H9 (cell line): ENCODE data around the gene ADARB2. TPM values are rescaled to one million over a fixed set of nuclear protein-coding genes. Genes with fewer than 3 reads are reported as not detected.

Experiments
- DNase-seq: peaks from one replicate; pipeline ENCODE4 v3.0.0-alpha.2; 2017
- H2AFZ ChIP-seq: one replicate; pipeline ENCODE4 v1.6.1; 2013; ENCODE audit warnings: mild to moderate bottlenecking, low read length, control low read depth, moderate library complexity
- H2AK5ac ChIP-seq: 2 replicates; pipeline ENCODE4 v1.6.1; 2013; ENCODE audit warnings: low read length, control low read depth, mixed read lengths; ENCODE audit not compliant: insufficient read length
- H2BK120ac ChIP-seq: one replicate; pipeline ENCODE4 v1.6.1; 2013; ENCODE audit warnings: low read depth, mild to moderate bottlenecking, low read length, control low read depth, inconsistent platforms; ENCODE audit not compliant: poor library complexity, severe bottlenecking
- H2BK12ac ChIP-seq: 2 replicates; pipeline ENCODE4 v1.6.1; 2013; ENCODE audit warnings: low read length, control low read depth, mixed read lengths, low read depth; ENCODE audit not compliant: insufficient read length
- H2BK15ac ChIP-seq: 2 replicates; pipeline ENCODE4 v1.6.1; 2013; ENCODE audit warnings: low read depth, low read length, control low read depth
- H2BK20ac ChIP-seq: one replicate; pipeline ENCODE4 v1.6.1; 2013; ENCODE audit warnings: low read depth, mild to moderate bottlenecking, low read length, control low read depth, inconsistent platforms; ENCODE audit not compliant: poor library complexity, severe bottlenecking
- H2BK5ac ChIP-seq: 2 replicates; pipeline ENCODE4 v1.6.1; 2013; ENCODE audit warnings: low read length, control low read depth, mixed read lengths; ENCODE audit not compliant: insufficient read length
- H3K14ac ChIP-seq: 2 replicates; pipeline ENCODE4 v1.6.1; 2013; ENCODE audit warnings: low read length, control low read depth; ENCODE audit not compliant: insufficient read depth
- H3K18ac ChIP-seq: 2 replicates; pipeline ENCODE4 v1.6.1; 2013; ENCODE audit warnings: low read depth, mild to moderate bottlenecking, mixed read lengths, low read length, control low read depth; ENCODE audit not compliant: insufficient read length
- H3K23ac ChIP-seq: 2 replicates; pipeline ENCODE4 v1.6.1; 2013; ENCODE audit warnings: low read length, control low read depth, mixed read lengths, low read depth; ENCODE audit not compliant: insufficient read length
- H3K23me2 ChIP-seq: 2 replicates; pipeline ENCODE4 v1.6.1; 2013; ENCODE audit warnings: low read depth, mild to moderate bottlenecking, mixed read lengths, low read length, control low read depth; ENCODE audit not compliant: insufficient read length, poor library complexity, severe bottlenecking
- H3K27ac ChIP-seq: 2 replicates; pipeline ENCODE4 v1.5.1; 2013; ENCODE audit warnings: low read length, control low read depth, mixed read lengths, low read depth; ENCODE audit not compliant: insufficient read length
- H3K27me3 ChIP-seq: 2 replicates; pipeline ENCODE4 v1.6.1; 2013; ENCODE audit warnings: low read length, control low read depth, inconsistent platforms; ENCODE audit not compliant: insufficient read depth
- H3K4ac ChIP-seq: 2 replicates; pipeline ENCODE4 v1.6.1; 2013; ENCODE audit warnings: low read depth, mild to moderate bottlenecking, control low read depth, inconsistent platforms, low read length, moderate library complexity
- H3K4me1 ChIP-seq: 2 replicates; pipeline ENCODE4 v1.6.1; 2013; ENCODE audit warnings: low read length, control low read depth, inconsistent platforms; ENCODE audit not compliant: insufficient read depth
- H3K4me2 ChIP-seq: 2 replicates; pipeline ENCODE4 v1.6.1; 2013; ENCODE audit warnings: low read length, control low read depth, mixed read lengths; ENCODE audit not compliant: insufficient read length, insufficient read depth
- H3K56ac ChIP-seq: 2 replicates; pipeline ENCODE4 v1.6.1; 2013; ENCODE audit warnings: low read depth, mild to moderate bottlenecking, mixed read lengths, low read length, control low read depth; ENCODE audit not compliant: insufficient read length
- H3K79me1 ChIP-seq: 2 replicates; pipeline ENCODE4 v1.6.1; 2013; ENCODE audit warnings: low read depth, mild to moderate bottlenecking, moderate library complexity, low read length, control low read depth, inconsistent platforms; ENCODE audit not compliant: insufficient read depth, poor library complexity, severe bottlenecking
- H3K79me2 ChIP-seq: 2 replicates; pipeline ENCODE4 v1.6.1; 2013; ENCODE audit warnings: low read length, control low read depth, inconsistent platforms; ENCODE audit not compliant: insufficient read depth
- H3K9ac ChIP-seq: 2 replicates; pipeline ENCODE4 v1.6.1; 2013; ENCODE audit warnings: low read length, control low read depth, mixed read lengths; ENCODE audit not compliant: insufficient read length; ENCODE audit errors: extremely low read depth
- H3K9me3 ChIP-seq: one replicate; pipeline ENCODE4 v1.6.1; 2013; ENCODE audit warnings: low read depth, low read length, inconsistent platforms; ENCODE audit not compliant: control insufficient read depth
- H3T11ph ChIP-seq: one replicate; pipeline ENCODE4 v1.6.1; 2013; ENCODE audit warnings: mild to moderate bottlenecking, low read length, control low read depth, inconsistent platforms
- H4K20me1 ChIP-seq: one replicate; pipeline ENCODE4 v1.6.1; 2013; ENCODE audit not compliant: control insufficient read depth, insufficient read length, insufficient read depth
- H4K5ac ChIP-seq: 2 replicates; pipeline ENCODE4 v1.6.1; 2013; ENCODE audit warnings: low read depth, mild to moderate bottlenecking, mixed read lengths, low read length, control low read depth; ENCODE audit not compliant: insufficient read length
- H4K8ac ChIP-seq: replicated peaks from 2 replicates; pipeline ENCODE4 v1.6.1; 2013; ENCODE audit warnings: low read length, control low read depth, mixed read lengths, low read depth; ENCODE audit not compliant: insufficient read length
- H4K91ac ChIP-seq: 2 replicates; pipeline ENCODE4 v1.6.1; 2013; ENCODE audit warnings: low read depth, mild to moderate bottlenecking, moderate library complexity, mixed read lengths, low read length, control low read depth; ENCODE audit not compliant: insufficient read length
- H3K27ac Mint-ChIP-seq, 3 experiments: 2 replicates in 2 of 3; 3 replicates in 1 of 3; pipeline ENCODE4 v1.8.0; 2020 to 2021; ENCODE audit warnings: mixed read lengths in 3 of 3, mild to moderate bottlenecking in 1 of 3, moderate library complexity in 1 of 3
- H3K27me3 Mint-ChIP-seq: 2 replicates; pipeline ENCODE4 v1.8.0; 2021; ENCODE audit warnings: low read depth, mild to moderate bottlenecking, moderate library complexity, mixed read lengths
- H3K36me3 Mint-ChIP-seq, 3 experiments: 2 replicates in 2 of 3; 3 replicates in 1 of 3; pipeline ENCODE4 v1.8.0; 2020 to 2021; ENCODE audit warnings: low read depth in 3 of 3, mixed read lengths in 3 of 3; ENCODE audit not compliant: insufficient read depth in 1 of 3
- H3K4me1 Mint-ChIP-seq, 2 experiments: 2 replicates each; pipeline ENCODE4 v1.8.0; 2020; ENCODE audit warnings: mixed read lengths in 2 of 2
- H3K4me3 Mint-ChIP-seq, 2 experiments: 2 replicates in 1 of 2; 3 replicates in 1 of 2; pipeline ENCODE4 v1.8.0; 2020 to 2021; ENCODE audit warnings: mild to moderate bottlenecking in 2 of 2, mixed read lengths in 2 of 2, moderate library complexity in 1 of 2
- H3K9me3 Mint-ChIP-seq, 2 experiments: 2 replicates in 1 of 2; 3 replicates in 1 of 2; pipeline ENCODE4 v1.8.0; 2020; ENCODE audit warnings: mild to moderate bottlenecking in 2 of 2, mixed read lengths in 2 of 2, moderate library complexity in 1 of 2
- WGBS: extraction: QIAGEN DNeasy Blood & Tissue Kit; methylation state at CpG from one replicate; pipeline ENCODE4 v1.1.7; 2013; ENCODE audit warnings: missing lambda C conversion rate, low lambda C conversion rate, mixed read lengths; ENCODE audit not compliant: insufficient read length; ENCODE audit errors: extremely low coverage; 5-methylcytosine and 5-hydroxymethylcytosine counted together
- total RNA-seq: library from RNA; stranded (reverse); gene quantifications from 2 replicates; pipeline ENCODE4 v1.2.1, GENCODE V29; 2021
- TF ChIP-seq, protein P1 (sequence below): fragments of 200-600 bp; sonication (generic); conservative IDR thresholded peaks from 3 replicates; pipeline ENCODE4 v1.8.0; 2021; ENCODE audit warnings: antibody characterized with exemption, mild to moderate bottlenecking

ADARB2 gene
- total RNA-seq, 1 experiment from 2014 or later = 0.87 TPM

DNA sequence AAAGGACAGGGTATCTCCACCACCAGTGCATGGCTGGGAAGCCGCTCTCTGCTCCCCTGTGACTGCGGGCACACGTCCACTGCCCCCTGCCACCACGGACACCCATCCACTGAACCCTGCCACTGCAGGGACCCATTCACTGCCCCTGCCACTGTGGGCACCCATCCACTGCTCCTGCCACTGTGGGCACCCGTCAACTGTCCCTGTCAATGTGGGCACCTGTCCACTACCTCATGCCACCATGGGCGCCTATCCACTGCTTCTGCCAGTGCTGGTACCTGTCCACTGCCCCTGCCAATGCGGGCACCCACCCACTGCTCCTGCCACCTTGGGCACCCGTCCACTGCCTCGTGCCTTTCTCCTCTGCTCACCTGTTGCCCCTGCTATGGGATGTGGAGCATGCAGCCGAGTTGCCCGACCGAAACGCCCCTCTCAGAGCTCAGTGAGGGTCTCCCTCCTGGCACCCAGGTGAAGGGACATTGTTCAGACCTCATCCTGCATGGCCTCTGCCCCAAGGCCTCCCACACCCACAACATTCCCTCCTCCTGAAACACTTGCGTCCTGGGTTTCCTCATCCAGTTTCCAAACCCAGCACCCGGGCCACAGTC is 207.4 kb downstream of the ADARB2 start:
- H3K27me3 Mint-ChIP-seq = peaks cover 11% of the 10 kb centered on the region
- H3K36me3 Mint-ChIP-seq = no peaks in the 10 kb centered on the region; a peak in 3 of 7 replicates
- Histone ChIP-seq H4K5ac (no peak overlapping the region), H3K79me2 (no peaks in the 10 kb centered on the region), H3K18ac (no peak overlapping the region), H2BK5ac (no peak overlapping the region), H4K91ac (no peak overlapping the region), H3K14ac (no peak overlapping the region), H3K27ac (no peak overlapping the region), H3K56ac (no peak overlapping the region), H3K9ac (no peak overlapping the region), H4K20me1 (peaks cover 3% of the 10 kb centered on the region), H2BK12ac (no peak overlapping the region), H3K27me3 (no peaks in the 10 kb centered on the region), H3K4me1 (no peaks in the 10 kb centered on the region), H3K23me2 (no peaks in the 10 kb centered on the region), H3K79me1 (no peaks in the 10 kb centered on the region), H2BK120ac (no peak overlapping the region), H4K8ac (no peak overlapping the region), H2BK20ac (no peak overlapping the region), H3K23ac (no peak overlapping the region), H3T11ph (no peak overlapping the region), H3K9me3 (no peaks in the 10 kb centered on the region), H2AK5ac (no peak overlapping the region), H2AFZ (no peak overlapping the region), H2BK15ac (no peak overlapping the region), H3K4ac (no peak overlapping the region), H3K4me2 (no peak overlapping the region)
- DNase-seq = no peak
- no peaks in the 10 kb centered on the region for H3K9me3 Mint-ChIP-seq
- peaks cover 12 to 17% of the 10 kb centered on the region in 2 experiments for H3K4me1 Mint-ChIP-seq
- TF ChIP-seq, protein P1, sequence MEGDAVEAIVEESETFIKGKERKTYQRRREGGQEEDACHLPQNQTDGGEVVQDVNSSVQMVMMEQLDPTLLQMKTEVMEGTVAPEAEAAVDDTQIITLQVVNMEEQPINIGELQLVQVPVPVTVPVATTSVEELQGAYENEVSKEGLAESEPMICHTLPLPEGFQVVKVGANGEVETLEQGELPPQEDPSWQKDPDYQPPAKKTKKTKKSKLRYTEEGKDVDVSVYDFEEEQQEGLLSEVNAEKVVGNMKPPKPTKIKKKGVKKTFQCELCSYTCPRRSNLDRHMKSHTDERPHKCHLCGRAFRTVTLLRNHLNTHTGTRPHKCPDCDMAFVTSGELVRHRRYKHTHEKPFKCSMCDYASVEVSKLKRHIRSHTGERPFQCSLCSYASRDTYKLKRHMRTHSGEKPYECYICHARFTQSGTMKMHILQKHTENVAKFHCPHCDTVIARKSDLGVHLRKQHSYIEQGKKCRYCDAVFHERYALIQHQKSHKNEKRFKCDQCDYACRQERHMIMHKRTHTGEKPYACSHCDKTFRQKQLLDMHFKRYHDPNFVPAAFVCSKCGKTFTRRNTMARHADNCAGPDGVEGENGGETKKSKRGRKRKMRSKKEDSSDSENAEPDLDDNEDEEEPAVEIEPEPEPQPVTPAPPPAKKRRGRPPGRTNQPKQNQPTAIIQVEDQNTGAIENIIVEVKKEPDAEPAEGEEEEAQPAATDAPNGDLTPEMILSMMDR = no peak
- no CpG with 5 or more reads among the region's 15 CpGs for WGBS
- H3K27ac Mint-ChIP-seq = peak overlapping the region in 1 of 3 experiments; percentile 85; a peak in 2 of 7 replicates
- no peak overlapping the region for H3K4me3 Mint-ChIP-seq
